Measurements from ENCODE around the gene CALML6.

CALML6 gene

GRCh38 chr1:1962752-1963151, 47.7 kb downstream of the CALML6 start:
- no peak overlapping the region for H3K9ac ChIP-seq (ENCODE audit: low read length)
- no peaks in the 10 kb centered on the region for H4K20me1 ChIP-seq (ENCODE audit: insufficient read depth, low read length)
- no peak for TF ChIP-seq CTCF (IDR thresholded peaks at IDR 0.05; ENCODE audit: low read length)
- TF ChIP-seq EZH2 (IDR thresholded peaks at IDR 0.05; ENCODE audit: borderline replicate concordance, low read length) = no peak
- no peaks in the 10 kb centered on the region for H3K9me3 ChIP-seq (ENCODE audit: low read length)
- H3F3A ChIP-seq (ENCODE audit: insufficient read depth, low read length) = no peaks in the 10 kb centered on the region
- H3K27me3 ChIP-seq (ENCODE audit: insufficient read depth, low read length) = peaks cover 4% of the 10 kb centered on the region; the same call in 1 of the 2 replicates
- no peak overlapping the region for H3K4me3 ChIP-seq (ENCODE audit: low read depth, low read length, poor library complexity, severe bottlenecking)
- H3K79me2 ChIP-seq (ENCODE audit: insufficient read depth, low read length) = no peaks in the 10 kb centered on the region
- no peaks in the 10 kb centered on the region for H3K36me3 ChIP-seq (ENCODE audit: insufficient read depth, low read length)
- no peak overlapping the region for H3K27ac ChIP-seq (ENCODE audit: low read depth, low read length, poor library complexity, severe bottlenecking)
- H2AFZ ChIP-seq (ENCODE audit: low read length) = no peak overlapping the region
- no peak overlapping the region for H3K4me2 ChIP-seq (ENCODE audit: low read length)
- H3K9me2 ChIP-seq (ENCODE audit: low read depth, low read length) = no peaks in the 10 kb centered on the region
- H3K4me1 ChIP-seq (ENCODE audit: insufficient read depth, low read length, severe bottlenecking) = no peaks in the 10 kb centered on the region

- no peaks in the 10 kb centered on the region for H3F3A ChIP-seq (ENCODE audit: insufficient read depth, low read length)
- TF ChIP-seq EZH2 (IDR thresholded peaks at IDR 0.05; ENCODE audit: borderline replicate concordance, low read length) (no peak), CTCF (IDR thresholded peaks at IDR 0.05; ENCODE audit: low read length) (no peak)
- H2AFZ ChIP-seq (ENCODE audit: low read length) = no peak overlapping the region
- H3K4me2 ChIP-seq (ENCODE audit: low read length) = no peak overlapping the region
- H3K9me2 ChIP-seq (ENCODE audit: low read depth, low read length) = no peaks in the 10 kb centered on the region
- H3K27me3 ChIP-seq (ENCODE audit: insufficient read depth, low read length) = peaks cover 4% of the 10 kb centered on the region; the same call in 1 of the 2 replicates
- no peak overlapping the region for H3K27ac ChIP-seq (ENCODE audit: low read depth, low read length, poor library complexity, severe bottlenecking)
- H3K36me3 ChIP-seq (ENCODE audit: insufficient read depth, low read length) = no peaks in the 10 kb centered on the region
- H3K9ac ChIP-seq (ENCODE audit: low read length) = no peak overlapping the region
- no peaks in the 10 kb centered on the region for H4K20me1 ChIP-seq (ENCODE audit: insufficient read depth, low read length)
- H3K4me3 ChIP-seq (ENCODE audit: low read depth, low read length, poor library complexity, severe bottlenecking) = no peak overlapping the region
- H3K9me3 ChIP-seq (ENCODE audit: low read length) = no peaks in the 10 kb centered on the region
- H3K79me2 ChIP-seq (ENCODE audit: insufficient read depth, low read length) = no peaks in the 10 kb centered on the region
- H3K4me1 ChIP-seq (ENCODE audit: insufficient read depth, low read length, severe bottlenecking) = no peaks in the 10 kb centered on the region
Measured at GRCh38 chr1:1963570-1963969, 48.5 kb downstream of the CALML6 start.

GRCh38 chr1:1964811-1965210, 49.8 kb downstream of the CALML6 start:
- no peaks in the 10 kb centered on the region for H3F3A ChIP-seq (ENCODE audit: insufficient read depth, low read length)
- no peaks in the 10 kb centered on the region for H3K9me2 ChIP-seq (ENCODE audit: low read depth, low read length)
- H3K4me1 ChIP-seq (ENCODE audit: insufficient read depth, low read length, severe bottlenecking) = no peaks in the 10 kb centered on the region
- no peak overlapping the region for H3K27ac ChIP-seq (ENCODE audit: low read depth, low read length, poor library complexity, severe bottlenecking)
- no peaks in the 10 kb centered on the region for H3K9me3 ChIP-seq (ENCODE audit: low read length)
- TF ChIP-seq CTCF (IDR thresholded peaks at IDR 0.05; ENCODE audit: low read length) (no peak), EZH2 (IDR thresholded peaks at IDR 0.05; ENCODE audit: borderline replicate concordance, low read length) (no peak)
- no peaks in the 10 kb centered on the region for H3K79me2 ChIP-seq (ENCODE audit: insufficient read depth, low read length)
- H3K4me2 ChIP-seq (ENCODE audit: low read length) = no peak overlapping the region
- H3K9ac ChIP-seq (ENCODE audit: low read length) = no peak overlapping the region
- H3K27me3 ChIP-seq (ENCODE audit: insufficient read depth, low read length) = peaks cover under 1% of the 10 kb centered on the region; the same call in 1 of the 2 replicates
- no peaks in the 10 kb centered on the region for H3K36me3 ChIP-seq (ENCODE audit: insufficient read depth, low read length)
- no peak overlapping the region for H2AFZ ChIP-seq (ENCODE audit: low read length)
- H4K20me1 ChIP-seq (ENCODE audit: insufficient read depth, low read length) = no peaks in the 10 kb centered on the region
- no peak overlapping the region for H3K4me3 ChIP-seq (ENCODE audit: low read depth, low read length, poor library complexity, severe bottlenecking)

Data from OCI-LY1 (cell line).